ENCODE results near the gene PSMD8.
"Not testable (repeated sequence)": the region's sequence is repeated elsewhere in the genome, so short reads cannot be mapped to it uniquely, and the experiment has no call there.

PSMD8 gene

GRCh38 chr19:38339011-38339410 lies 35.4 kb upstream of the PSMD8 start:
- H4K8ac ChIP-seq (ENCODE audit: low read depth, low read length); H2AK5ac ChIP-seq (ENCODE audit: low read length); H3K23ac ChIP-seq (ENCODE audit: low read length); H2AFZ ChIP-seq (ENCODE audit: insufficient read depth, low read length, poor library complexity); H3K9ac ChIP-seq (ENCODE audit: low read length); H3K4me2 ChIP-seq (ENCODE audit: low read length); H2BK120ac ChIP-seq (ENCODE audit: insufficient read depth, low read length, poor library complexity); H3K4me3 ChIP-seq (ENCODE audit: low read depth, low read length); H2BK5ac ChIP-seq (ENCODE audit: low read depth, low read length, poor library complexity); H3K18ac ChIP-seq (ENCODE audit: low read length); H3K36me3 ChIP-seq (ENCODE audit: control insufficient read depth in 1 of 2, insufficient read depth in 2 of 2, low read length in 2 of 2); H3K4ac ChIP-seq (ENCODE audit: low read depth, low read length); H2BK12ac ChIP-seq (ENCODE audit: low read length); H3K9me3 ChIP-seq (ENCODE audit: insufficient read depth, low read depth, low read length); H3K14ac ChIP-seq (ENCODE audit: low read length); H4K91ac ChIP-seq (ENCODE audit: low read depth, low read length); H4K12ac ChIP-seq (ENCODE audit: low read depth, low read length); H3K27me3 ChIP-seq (ENCODE audit: insufficient read depth, low read length); H3K79me2 ChIP-seq (ENCODE audit: control insufficient read depth, insufficient read depth, low read length, poor library complexity): not testable (repeated sequence)
- Histone ChIP-seq H3K79me1 (ENCODE audit: low read length) (peaks cover 15% of the 10 kb centered on the region), H3K27ac (ENCODE audit: low read depth, low read length) (peak overlapping the region; percentile 84), H3K4me1 (ENCODE audit: control insufficient read depth in 1 of 2, insufficient read depth in 2 of 2, low read length in 2 of 2) (peaks cover 3 to 11% of the 10 kb centered on the region in 2 experiments)
- WGBS (ENCODE audit: extremely low coverage, insufficient coverage, insufficient read length): no CpG with 5 or more reads among the region's 4 CpGs
- DNase-seq: peak; percentile 88 to 93

GRCh38 chr19:38340927-38341326 lies 33.4 kb upstream of the PSMD8 start:
- H3K4ac ChIP-seq (ENCODE audit: low read depth, low read length): peak overlapping the region; percentile 19
- no peak overlapping the region for H2BK5ac ChIP-seq (ENCODE audit: low read depth, low read length, poor library complexity)
- H3K27ac ChIP-seq (ENCODE audit: low read depth, low read length): no peak overlapping the region
- peak overlapping the region; percentile 13 for H3K14ac ChIP-seq (ENCODE audit: low read length)
- H4K8ac ChIP-seq (ENCODE audit: low read depth, low read length): no peak overlapping the region
- peak overlapping the region; percentile 51 for H2BK12ac ChIP-seq (ENCODE audit: low read length)
- peak overlapping the region; percentile 81 for H2AK5ac ChIP-seq (ENCODE audit: low read length)
- H2AFZ ChIP-seq (ENCODE audit: insufficient read depth, low read length, poor library complexity): no peak overlapping the region
- H3K36me3 ChIP-seq (ENCODE audit: control insufficient read depth in 1 of 2, insufficient read depth in 2 of 2, low read length in 2 of 2): peaks cover 0 to 3% of the 10 kb centered on the region in 2 experiments
- no peak overlapping the region for H4K12ac ChIP-seq (ENCODE audit: low read depth, low read length)
- peaks cover 14% of the 10 kb centered on the region for H3K79me1 ChIP-seq (ENCODE audit: low read length)
- no peak overlapping the region for H3K18ac ChIP-seq (ENCODE audit: low read length)
- no peak overlapping the region for H3K4me2 ChIP-seq (ENCODE audit: low read length)
- peaks cover 1% of the 10 kb centered on the region for H3K79me2 ChIP-seq (ENCODE audit: control insufficient read depth, insufficient read depth, low read length, poor library complexity)
- no peak overlapping the region for H2BK120ac ChIP-seq (ENCODE audit: insufficient read depth, low read length, poor library complexity)
- H3K4me3 ChIP-seq (ENCODE audit: low read depth, low read length): no peak overlapping the region
- peaks cover 3 to 11% of the 10 kb centered on the region in 2 experiments for H3K4me1 ChIP-seq (ENCODE audit: control insufficient read depth in 1 of 2, insufficient read depth in 2 of 2, low read length in 2 of 2)
- H3K9ac ChIP-seq (ENCODE audit: low read length): no peak overlapping the region
- peaks cover 10% of the 10 kb centered on the region for H3K9me3 ChIP-seq (ENCODE audit: insufficient read depth, low read depth, low read length)
- no peaks in the 10 kb centered on the region for H3K27me3 ChIP-seq (ENCODE audit: insufficient read depth, low read length)
- no peak for DNase-seq
- no CpG with 5 or more reads among the region's 2 CpGs for WGBS (ENCODE audit: extremely low coverage, insufficient coverage, insufficient read length)
- no peak overlapping the region for H3K23ac ChIP-seq (ENCODE audit: low read length)
- no peak overlapping the region for H4K91ac ChIP-seq (ENCODE audit: low read depth, low read length)

- no peak overlapping the region for H2BK5ac ChIP-seq (ENCODE audit: low read depth, low read length, poor library complexity)
- no peak overlapping the region for H2AK5ac ChIP-seq (ENCODE audit: low read length)
- no peak overlapping the region for H3K4me3 ChIP-seq (ENCODE audit: low read depth, low read length)
- H4K12ac ChIP-seq (ENCODE audit: low read depth, low read length): no peak overlapping the region
- no CpG with 5 or more reads among the region's 4 CpGs for WGBS (ENCODE audit: extremely low coverage, insufficient coverage, insufficient read length)
- no peaks in the 10 kb centered on the region for H3K79me1 ChIP-seq (ENCODE audit: low read length)
- no peaks in the 10 kb centered on the region for H3K79me2 ChIP-seq (ENCODE audit: control insufficient read depth, insufficient read depth, low read length, poor library complexity)
- H3K9me3 ChIP-seq (ENCODE audit: insufficient read depth, low read depth, low read length): no peaks in the 10 kb centered on the region
- H3K4me2 ChIP-seq (ENCODE audit: low read length): no peak overlapping the region
- no peaks in the 10 kb centered on the region for H3K36me3 ChIP-seq (ENCODE audit: control insufficient read depth in 1 of 2, insufficient read depth in 2 of 2, low read length in 2 of 2)
- no peak for DNase-seq
- no peak overlapping the region for H3K9ac ChIP-seq (ENCODE audit: low read length)
- H3K23ac ChIP-seq (ENCODE audit: low read length): no peak overlapping the region
- H3K14ac ChIP-seq (ENCODE audit: low read length): no peak overlapping the region
- no peak overlapping the region for H4K8ac ChIP-seq (ENCODE audit: low read depth, low read length)
- no peak overlapping the region for H4K91ac ChIP-seq (ENCODE audit: low read depth, low read length)
- H3K4me1 ChIP-seq (ENCODE audit: control insufficient read depth in 1 of 2, insufficient read depth in 2 of 2, low read length in 2 of 2): no peaks in the 10 kb centered on the region
- no peak overlapping the region for H2BK12ac ChIP-seq (ENCODE audit: low read length)
- H3K4ac ChIP-seq (ENCODE audit: low read depth, low read length): no peak overlapping the region
- no peak overlapping the region for H2AFZ ChIP-seq (ENCODE audit: insufficient read depth, low read length, poor library complexity)
- no peaks in the 10 kb centered on the region for H3K27me3 ChIP-seq (ENCODE audit: insufficient read depth, low read length)
- H3K27ac ChIP-seq (ENCODE audit: low read depth, low read length): no peak overlapping the region
- no peak overlapping the region for H2BK120ac ChIP-seq (ENCODE audit: insufficient read depth, low read length, poor library complexity)
- H3K18ac ChIP-seq (ENCODE audit: low read length): no peak overlapping the region
These were observed 27.5 kb upstream of the PSMD8 start for GRCh38 chr19:38346837-38347236.

GRCh38 chr19:38350883-38351282 lies 23.5 kb upstream of the PSMD8 start:
- Histone ChIP-seq H2AK5ac (ENCODE audit: low read length) (no peak overlapping the region), H3K4me2 (ENCODE audit: low read length) (no peak overlapping the region), H3K79me1 (ENCODE audit: low read length) (no peaks in the 10 kb centered on the region), H3K27ac (ENCODE audit: low read depth, low read length) (no peak overlapping the region), H4K8ac (ENCODE audit: low read depth, low read length) (no peak overlapping the region), H3K9me3 (ENCODE audit: insufficient read depth, low read depth, low read length) (peaks cover 2% of the 10 kb centered on the region), H3K9ac (ENCODE audit: low read length) (no peak overlapping the region), H2BK12ac (ENCODE audit: low read length) (no peak overlapping the region), H3K23ac (ENCODE audit: low read length) (no peak overlapping the region), H2BK120ac (ENCODE audit: insufficient read depth, low read length, poor library complexity) (no peak overlapping the region), H3K27me3 (ENCODE audit: insufficient read depth, low read length) (no peaks in the 10 kb centered on the region), H3K79me2 (ENCODE audit: control insufficient read depth, insufficient read depth, low read length, poor library complexity) (no peaks in the 10 kb centered on the region), H4K12ac (ENCODE audit: low read depth, low read length) (no peak overlapping the region), H2BK5ac (ENCODE audit: low read depth, low read length, poor library complexity) (no peak overlapping the region), H3K36me3 (ENCODE audit: control insufficient read depth in 1 of 2, insufficient read depth in 2 of 2, low read length in 2 of 2) (no peaks in the 10 kb centered on the region), H3K18ac (ENCODE audit: low read length) (no peak overlapping the region), H4K91ac (ENCODE audit: low read depth, low read length) (no peak overlapping the region), H3K14ac (ENCODE audit: low read length) (no peak overlapping the region), H3K4me3 (ENCODE audit: low read depth, low read length) (no peak overlapping the region), H3K4me1 (ENCODE audit: control insufficient read depth in 1 of 2, insufficient read depth in 2 of 2, low read length in 2 of 2) (no peaks in the 10 kb centered on the region), H3K4ac (ENCODE audit: low read depth, low read length) (no peak overlapping the region), H2AFZ (ENCODE audit: insufficient read depth, low read length, poor library complexity) (no peak overlapping the region)
- no CpG with 5 or more reads among the region's 3 CpGs for WGBS (ENCODE audit: extremely low coverage, insufficient coverage, insufficient read length)
- no peak for DNase-seq
